Naive thymus-derived CD4-positive, alpha-beta T cell (primary cell): ENCODE data around the gene PIGH. TPM values are rescaled to one million over a fixed set of nuclear protein-coding genes. Genes with fewer than 3 reads are reported as not detected.

Experiments used
- ATAC-seq: fragments of 150-1000 bp; cut with Tn5 transposase; 2 replicates; pipeline ENCODE4 v1.10.0; 2021; ENCODE audit warnings: mild to moderate bottlenecking, moderate library complexity
- CTCF ChIA-PET: fragments of 350-600 bp; sonication (Branson Sonifier 250); formaldehyde crosslinking; loops from one replicate; lab custom pipeline; 2021; ENCODE audit warnings: antibody characterized with exemption; lab: Charles Lee
- POLR2A ChIA-PET: fragments of 350-600 bp; sonication (Branson Sonifier 250); formaldehyde crosslinking; loops from one replicate; lab custom pipeline; 2021; ENCODE audit warnings: antibody characterized with exemption, inconsistent platforms; lab: Charles Lee
- DNase-seq, 9 donors: peaks; one replicate each; pipeline versions ENCODE4 v3.0.0 to v3.0.0-alpha.2; 2020 to 2022; ENCODE audit warnings: mixed read lengths in 1 of 9
- H3K27ac ChIP-seq: one replicate; pipeline ENCODE4 v1.7.0; 2013; ENCODE audit warnings: mild to moderate bottlenecking, low read depth, low read length, moderate library complexity
- H3K27me3 ChIP-seq, 2 donors: one replicate each; pipeline ENCODE4 v1.7.0; 2013; ENCODE audit warnings: low read length in 2 of 2, mild to moderate bottlenecking in 2 of 2, moderate library complexity in 2 of 2; ENCODE audit not compliant: control insufficient read depth in 2 of 2, insufficient read depth in 2 of 2
- H3K36me3 ChIP-seq, 3 experiments: 1 replicate in 2 of 3; 2 replicates in 1 of 3; pipeline ENCODE4 v1.7.0; 2013; ENCODE audit warnings: low read length in 3 of 3, mild to moderate bottlenecking in 3 of 3, moderate library complexity in 1 of 3; ENCODE audit not compliant: insufficient read depth in 3 of 3, control insufficient read depth in 2 of 3
- H3K4me1 ChIP-seq, 2 donors: one replicate each; pipeline ENCODE4 v1.7.0; 2013; ENCODE audit warnings: low read length in 2 of 2, mild to moderate bottlenecking in 2 of 2, moderate library complexity in 1 of 2; ENCODE audit not compliant: control insufficient read depth in 2 of 2, insufficient read depth in 2 of 2
- H3K4me3 ChIP-seq: 2 replicates; pipeline ENCODE4 v1.7.0; 2013; ENCODE audit warnings: mild to moderate bottlenecking, low read length
- H3K9me3 ChIP-seq, 3 experiments: 1 replicate in 2 of 3; 2 replicates in 1 of 3; pipeline ENCODE4 v1.7.0; 2013; ENCODE audit warnings: low read length in 3 of 3; ENCODE audit not compliant: control insufficient read depth in 2 of 3
- H3K27ac Mint-ChIP-seq, 9 donors: one replicate each; pipeline ENCODE4 v1.8.0; 2020 to 2022; ENCODE audit warnings: mixed read lengths in 9 of 9, mild to moderate bottlenecking in 8 of 9, moderate library complexity in 5 of 9, inconsistent platforms in 2 of 9
- H3K27me3 Mint-ChIP-seq, 5 donors: one replicate each; pipeline ENCODE4 v1.8.0; 2021 to 2022; ENCODE audit warnings: mixed read lengths in 5 of 5, mild to moderate bottlenecking in 1 of 5
- H3K36me3 Mint-ChIP-seq, 5 donors: one replicate each; pipeline ENCODE4 v1.8.0; 2020 to 2022; ENCODE audit warnings: mixed read lengths in 5 of 5, mild to moderate bottlenecking in 3 of 5, inconsistent platforms in 1 of 5
- H3K4me1 Mint-ChIP-seq, 7 donors: one replicate each; pipeline ENCODE4 v1.8.0; 2020 to 2022; ENCODE audit warnings: mixed read lengths in 7 of 7, mild to moderate bottlenecking in 3 of 7, inconsistent platforms in 1 of 7
- H3K4me3 Mint-ChIP-seq, 10 donors: one replicate each; pipeline ENCODE4 v1.8.0; 2020 to 2022; ENCODE audit warnings: mild to moderate bottlenecking in 10 of 10, mixed read lengths in 10 of 10, moderate library complexity in 6 of 10, inconsistent platforms in 2 of 10
- H3K9me3 Mint-ChIP-seq, 11 donors: one replicate each; pipeline ENCODE4 v1.8.0; 2020 to 2022; ENCODE audit warnings: mixed read lengths in 11 of 11, mild to moderate bottlenecking in 4 of 11, inconsistent platforms in 1 of 11, moderate library complexity in 1 of 11
- intact Hi-C, 2 donors: fragments of 100-400 bp; cut with micrococcal nuclease; formaldehyde crosslinking; loops; one replicate each; pipeline ENCODE4 v1.15.1; 2023
- polyA plus RNA-seq, 2 donors: library from polyadenylated mRNA; unstranded; fragments of 300-500 nt; fragmentation: Illumina TruSeq; gene quantifications; one replicate each; pipeline ENCODE4 v1.2.3, GENCODE V29; 2021
- total RNA-seq, 6 experiments: library from RNA in 5 of 6; stranded (reverse) in 5 of 6; gene quantifications; 1 replicate in 5 of 6; 2 replicates in 1 of 6; pipeline ENCODE4 v1.2.3 and lab custom pipeline; 2021 to 2026

The PIGH gene
- total and polyA plus RNA-seq, 7 experiments from 2014 or later: 14.3 to 42.1 (median 33.0) TPM

DNA sequence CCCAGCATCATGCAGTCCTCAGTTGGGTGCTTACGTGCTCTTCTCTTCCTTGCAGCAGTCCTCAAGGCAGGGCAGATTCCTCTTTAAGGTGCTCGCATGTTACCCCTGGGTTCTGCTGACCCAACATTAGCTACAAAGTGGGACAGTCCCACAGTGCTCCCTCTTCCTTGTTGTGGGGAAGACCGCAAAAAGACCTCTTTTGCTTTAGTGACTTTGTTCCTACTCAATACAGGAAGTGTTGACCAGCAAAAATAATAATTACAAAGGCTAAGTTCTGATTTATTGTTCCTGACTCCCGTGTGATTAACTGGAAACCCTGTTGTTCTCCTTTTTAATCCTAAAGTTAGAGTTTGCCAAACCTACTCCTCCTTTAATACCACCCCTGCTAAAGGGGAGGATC, 13.7 kb downstream of the PIGH start:
- H3K27ac Mint-ChIP-seq: peak overlapping the region in 7 of 9 donors; percentile 3 to 74 (median 70)

DNA sequence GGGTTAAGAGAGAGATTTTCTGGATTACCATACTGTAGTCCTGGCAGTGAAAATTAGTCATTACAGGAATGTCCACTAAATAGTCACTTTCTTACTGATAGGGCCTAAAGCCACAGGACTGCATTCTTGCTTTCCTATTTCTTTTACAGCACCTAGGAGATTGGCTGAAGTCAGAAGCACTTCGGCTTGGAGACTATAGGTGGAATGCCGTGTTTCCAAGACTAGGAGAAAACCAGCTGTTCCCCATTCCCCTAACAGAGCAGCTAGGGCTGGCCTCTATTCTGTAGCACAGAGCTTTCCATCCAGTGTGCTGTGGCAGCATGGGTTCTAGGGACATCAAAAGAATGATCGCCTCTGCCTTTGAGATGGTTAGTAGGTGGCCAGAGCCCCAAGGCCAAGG, 15.1 kb downstream of the PIGH start:
- Mint-ChIP-seq H3K27me3 (no peaks in the 10 kb centered on the region), H3K9me3 (no peaks in the 10 kb centered on the region), H3K27ac (no peak overlapping the region), H3K4me1 (peaks cover 0 to 11% (median 0%) of the 10 kb centered on the region in 7 donors), H3K36me3 (peaks cover 0 to 21% (median 2%) of the 10 kb centered on the region in 5 donors), H3K4me3 (no peak overlapping the region)
- ChIA-PET POLR2A (interaction anchor here (0.6 kb wide), 1 partner anchor 25 kb away, joined by 3 read pairs; no protein-coding TSS in a partner anchor), CTCF (interaction anchor here (0.6 to 4.5 kb wide), 15 partner anchors 14 to 160 kb away, joined by 3 to 57 read pairs (median 5); partner anchors contain the start of genes PIGH and RDH12)
- Histone ChIP-seq H3K27ac (no peak overlapping the region), H3K9me3 (no peaks in the 10 kb centered on the region), H3K36me3 (peaks cover 0 to 23% (median 10%) of the 10 kb centered on the region in 3 experiments), H3K4me1 (no peaks in the 10 kb centered on the region), H3K27me3 (no peaks in the 10 kb centered on the region), H3K4me3 (no peak overlapping the region)
- intact Hi-C loops: loop anchor here (1.0 to 2.0 kb wide), 4 partner anchors 15 to 120 kb away; partner anchors contain the start of gene PIGH (in 1 of the 2)
- DNase-seq: no peak
- ATAC-seq: no peak

More for the DNA sequence above, 13.7 kb downstream of the PIGH start:
- ChIA-PET POLR2A (interaction anchor here (0.5 kb wide), 1 partner anchor 10 kb away, joined by 3 read pairs; no protein-coding TSS in a partner anchor), CTCF (interaction anchor here (0.6 to 4.5 kb wide), 4 partner anchors 16 to 125 kb away, joined by 3 to 57 read pairs (median 3); no protein-coding TSS in a partner anchor)
- H3K4me1 ChIP-seq: no peaks in the 10 kb centered on the region
- no peak overlapping the region for H3K27ac ChIP-seq
- intact Hi-C loops: no loop called here
- H3K36me3 Mint-ChIP-seq: peaks cover 0 to 22% (median 3%) of the 10 kb centered on the region in 5 donors
- no peak for ATAC-seq
- H3K4me3 Mint-ChIP-seq: no peak overlapping the region
- peaks cover 0 to 8% (median 0%) of the 10 kb centered on the region in 7 donors for H3K4me1 Mint-ChIP-seq
- H3K36me3 ChIP-seq: peaks cover 5 to 31% (median 10%) of the 10 kb centered on the region in 3 experiments
- no peaks in the 10 kb centered on the region for H3K27me3 Mint-ChIP-seq
- no peaks in the 10 kb centered on the region for H3K9me3 ChIP-seq
- DNase-seq: no peak
- H3K4me3 ChIP-seq: no peak overlapping the region
- no peaks in the 10 kb centered on the region for H3K27me3 ChIP-seq
- H3K9me3 Mint-ChIP-seq: no peaks in the 10 kb centered on the region

DNA sequence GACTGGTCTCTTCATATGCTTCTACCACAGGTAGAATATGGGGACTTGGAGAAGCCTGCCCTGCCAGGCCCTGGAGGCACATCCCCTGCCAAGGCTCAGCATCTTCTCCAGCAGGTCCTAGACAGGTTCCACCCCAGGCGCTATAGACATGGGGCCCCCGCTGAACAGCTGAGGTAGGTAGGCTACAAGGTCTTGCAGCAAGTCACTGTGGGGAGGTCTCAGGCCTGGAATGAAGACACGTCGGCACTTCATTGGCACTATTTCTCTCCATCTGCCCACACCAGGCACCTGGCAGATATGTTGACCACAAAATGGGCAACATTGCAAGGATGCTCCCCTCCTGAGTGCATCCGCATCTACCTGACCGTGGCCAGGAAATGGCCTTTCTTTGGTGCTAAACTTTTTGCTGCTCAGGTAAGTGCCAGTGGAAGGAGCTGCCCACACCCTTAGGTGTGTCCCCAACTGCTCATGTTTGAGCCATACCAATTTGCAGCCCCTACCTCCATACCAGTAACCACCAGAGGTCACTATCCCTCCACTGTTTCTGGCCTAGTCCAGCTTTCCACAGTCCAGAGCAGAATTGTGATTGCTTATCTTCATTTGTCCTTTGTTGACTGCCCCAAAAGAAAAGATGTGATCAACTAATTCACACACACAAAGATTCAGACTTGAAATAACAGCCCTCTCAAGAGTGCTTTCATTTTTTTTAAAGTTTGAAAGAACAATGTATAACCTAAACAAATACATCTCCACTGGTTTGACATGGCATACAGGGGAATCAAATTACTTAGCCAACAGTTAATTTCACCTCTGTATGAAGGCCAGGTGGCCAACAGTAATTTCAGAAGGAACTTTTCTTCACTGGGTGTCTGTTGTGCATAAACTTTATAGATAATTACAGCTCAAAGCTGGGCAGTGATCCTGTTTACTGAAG, 16.1 kb downstream of the PIGH start:
- Mint-ChIP-seq H3K9me3 (no peaks in the 10 kb centered on the region), H3K36me3 (peaks cover 0 to 15% (median 0%) of the 10 kb centered on the region in 5 donors), H3K27ac (no peak overlapping the region), H3K4me3 (no peak overlapping the region), H3K4me1 (peaks cover 0 to 11% (median 0%) of the 10 kb centered on the region in 7 donors), H3K27me3 (no peaks in the 10 kb centered on the region)
- Histone ChIP-seq H3K27ac (no peak overlapping the region), H3K4me1 (no peaks in the 10 kb centered on the region), H3K27me3 (no peaks in the 10 kb centered on the region), H3K9me3 (no peaks in the 10 kb centered on the region), H3K36me3 (peaks cover 0 to 13% (median 10%) of the 10 kb centered on the region in 3 experiments), H3K4me3 (no peak overlapping the region)
- ChIA-PET POLR2A (interaction anchor here (0.6 kb wide), 1 partner anchor 26 kb away, joined by 3 read pairs; no protein-coding TSS in a partner anchor), CTCF (interaction anchor here (0.6 to 4.5 kb wide), 17 partner anchors 13 to 159 kb away, joined by 3 to 57 read pairs (median 5); partner anchors contain the start of genes PIGH and RDH12)
- ATAC-seq (peak; percentile 79), DNase-seq (peak in 5 of 9 donors; percentile 26 to 44 (median 35))
- intact Hi-C loops: loop anchor here (1.0 to 2.0 kb wide), 4 partner anchors 16 to 121 kb away; partner anchors contain the start of gene PIGH (in 1 of the 2)

DNA sequence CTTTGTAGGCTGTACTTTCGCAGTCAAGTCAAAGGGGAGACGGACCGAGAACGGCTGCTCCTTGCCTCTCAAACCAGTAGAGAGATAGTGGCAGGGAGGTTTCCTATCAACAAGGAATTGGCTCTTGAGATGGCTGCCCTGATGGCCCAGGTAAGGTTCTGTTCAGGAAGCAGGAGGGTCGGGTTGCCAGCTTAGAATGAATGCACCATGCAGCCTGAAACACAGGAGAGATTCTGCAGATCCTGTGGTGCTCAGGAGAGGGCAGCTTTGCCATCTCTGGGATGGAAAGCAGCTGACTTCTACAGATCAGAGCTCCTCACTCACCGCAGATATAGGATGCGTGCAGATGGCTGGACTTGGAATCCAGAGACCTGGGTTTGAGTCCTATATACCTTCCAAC, 18.0 kb downstream of the PIGH start:
- no peak overlapping the region for H3K4me3 ChIP-seq
- DNase-seq (no peak), ATAC-seq (no peak)
- intact Hi-C loops: no loop called here
- ChIA-PET POLR2A (no interaction called here), CTCF (interaction anchor here (0.8 to 4.5 kb wide), 3 partner anchors 11 to 122 kb away, joined by 3 to 57 read pairs (median 3); partner anchors contain the start of gene PIGH)
- H3K4me1 ChIP-seq: no peaks in the 10 kb centered on the region
- H3K27me3 ChIP-seq: no peaks in the 10 kb centered on the region
- Mint-ChIP-seq H3K4me3 (no peak overlapping the region), H3K27ac (no peak overlapping the region), H3K4me1 (peaks cover 0 to 11% (median 0%) of the 10 kb centered on the region in 7 donors), H3K36me3 (peaks cover 0 to 4% (median 0%) of the 10 kb centered on the region in 5 donors), H3K9me3 (no peaks in the 10 kb centered on the region), H3K27me3 (no peaks in the 10 kb centered on the region)
- H3K36me3 ChIP-seq: no peaks in the 10 kb centered on the region
- no peaks in the 10 kb centered on the region for H3K9me3 ChIP-seq
- H3K27ac ChIP-seq: no peak overlapping the region

DNA sequence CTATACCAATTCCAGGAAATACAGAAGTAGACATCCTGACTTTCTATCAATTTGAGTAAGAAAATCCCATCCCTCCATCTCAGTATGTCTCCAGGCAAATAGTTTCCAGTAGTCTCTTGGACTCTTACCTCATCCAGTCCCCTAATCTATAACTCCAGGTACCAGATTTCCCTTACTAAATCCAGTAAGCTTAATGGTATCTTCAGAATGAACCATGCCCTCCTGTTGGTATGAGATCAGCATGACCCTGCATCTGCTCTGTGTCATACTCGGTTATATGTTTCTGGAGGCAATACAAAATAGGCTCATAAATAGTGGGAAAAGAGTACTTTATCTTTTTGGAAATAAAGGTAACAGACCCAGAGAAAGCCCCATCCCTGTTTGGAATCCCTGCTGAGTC, 18.4 kb downstream of the PIGH start:
- no peak overlapping the region for H3K4me3 Mint-ChIP-seq
- Histone ChIP-seq H3K36me3 (no peaks in the 10 kb centered on the region), H3K4me1 (no peaks in the 10 kb centered on the region), H3K27ac (no peak overlapping the region), H3K4me3 (no peak overlapping the region), H3K27me3 (no peaks in the 10 kb centered on the region), H3K9me3 (no peaks in the 10 kb centered on the region)
- ChIA-PET POLR2A (no interaction called here), CTCF (interaction anchor here (0.8 to 1.7 kb wide), 2 partner anchors 10 to 123 kb away, joined by 3 to 15 read pairs; no protein-coding TSS in a partner anchor)
- peaks cover 0 to 11% (median 0%) of the 10 kb centered on the region in 7 donors for H3K4me1 Mint-ChIP-seq
- no peak for ATAC-seq
- no peak for DNase-seq
- H3K36me3 Mint-ChIP-seq: peaks cover 0 to 4% (median 0%) of the 10 kb centered on the region in 5 donors
- H3K27ac Mint-ChIP-seq: no peak overlapping the region
- no peaks in the 10 kb centered on the region for H3K27me3 Mint-ChIP-seq
- intact Hi-C loops: no loop called here
- H3K9me3 Mint-ChIP-seq: no peaks in the 10 kb centered on the region

DNA sequence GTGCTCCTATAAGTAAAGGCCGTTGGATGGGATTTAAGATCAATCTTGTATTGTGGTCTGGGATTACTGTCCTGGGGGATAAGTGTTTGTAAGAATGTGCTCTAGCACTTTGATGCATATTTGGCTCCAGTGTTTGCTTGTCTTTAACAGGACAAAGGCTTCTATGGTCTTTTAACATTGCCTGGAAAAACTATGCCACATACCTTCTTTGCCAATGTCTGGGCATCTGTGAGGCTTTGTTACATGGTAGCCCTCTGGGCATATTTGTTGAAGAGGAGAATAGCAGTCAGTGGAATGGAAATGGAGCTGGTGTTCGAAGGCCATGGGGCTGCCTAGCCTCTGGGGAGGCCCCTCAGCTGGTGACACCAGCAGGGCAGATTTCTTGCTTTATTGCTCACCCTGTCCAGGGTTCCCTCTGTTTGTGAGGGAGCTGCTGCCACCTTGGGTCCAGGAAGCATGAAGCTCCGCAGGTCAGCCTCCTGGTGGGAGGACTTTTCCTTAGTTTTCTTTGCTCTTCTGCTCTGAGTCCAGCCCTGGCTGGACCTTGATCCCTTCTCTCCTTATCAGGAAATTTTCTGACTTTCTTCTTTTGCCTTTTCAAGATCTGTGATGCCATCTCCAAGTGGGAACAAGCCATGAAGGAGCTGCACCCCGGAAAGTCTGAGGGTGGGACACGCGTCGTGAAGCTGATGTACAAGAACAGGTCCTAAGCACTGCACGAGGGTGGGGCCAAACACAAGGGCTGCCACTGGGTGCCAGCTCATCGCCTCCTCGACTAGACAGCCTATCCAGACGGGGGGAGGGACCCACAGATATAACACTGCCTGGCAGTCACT, 19.5 kb downstream of the PIGH start:
- no peaks in the 10 kb centered on the region for H3K36me3 Mint-ChIP-seq
- no peak for DNase-seq

More for the DNA sequence above, 19.5 kb downstream of the PIGH start:
- no peak overlapping the region for H3K27ac ChIP-seq
- ChIA-PET POLR2A (no interaction called here), CTCF (interaction anchor here (0.5 to 2.1 kb wide), 3 partner anchors 10 to 124 kb away, joined by 5 to 15 read pairs (median 9); no protein-coding TSS in a partner anchor)
- Mint-ChIP-seq H3K4me3 (no peak overlapping the region), H3K9me3 (no peaks in the 10 kb centered on the region), H3K27ac (no peak overlapping the region), H3K4me1 (peaks cover 0 to 11% (median 0%) of the 10 kb centered on the region in 7 donors), H3K27me3 (no peaks in the 10 kb centered on the region)
- no peaks in the 10 kb centered on the region for H3K9me3 ChIP-seq
- no peak overlapping the region for H3K4me3 ChIP-seq
- H3K36me3 ChIP-seq: no peaks in the 10 kb centered on the region
- no peaks in the 10 kb centered on the region for H3K4me1 ChIP-seq
- intact Hi-C loops: no loop called here
- no peaks in the 10 kb centered on the region for H3K27me3 ChIP-seq
- ATAC-seq: no peak
